Small intestine (tissue), 7 donors: ENCODE data around the gene EEF1A2. TPM values are rescaled to one million over a fixed set of nuclear protein-coding genes. Genes with fewer than 3 reads are reported as not detected.

Source experiments
- DNase-seq, 2 donors: peaks; one replicate each; pipeline versions ENCODE4 v3.0.0 to v3.0.0-alpha.2; 2013
- FAIRE-seq: peaks from 2 replicates; lab custom pipeline; 2012; peaks lifted over from hg19 to GRCh38; lab: Jason Lieb, UNC
- H3K27ac ChIP-seq, 3 donors: one replicate each; pipeline ENCODE4 v1.5.1; 2013; ENCODE audit warnings: low read length in 2 of 3, mild to moderate bottlenecking in 2 of 3, control low read depth in 1 of 3, inconsistent platforms in 1 of 3, low read depth in 1 of 3, moderate library complexity in 1 of 3
- H3K27me3 ChIP-seq, 3 donors: one replicate each; pipeline ENCODE4 v1.6.1; 2013; ENCODE audit warnings: low read length in 3 of 3, inconsistent platforms in 1 of 3; ENCODE audit not compliant: control insufficient read depth in 3 of 3, insufficient read depth in 3 of 3
- H3K36me3 ChIP-seq, 3 donors: one replicate each; pipeline ENCODE4 v1.6.1; 2013; ENCODE audit warnings: low read length in 3 of 3, inconsistent platforms in 1 of 3, low read depth in 1 of 3, mild to moderate bottlenecking in 1 of 3, moderate library complexity in 1 of 3; ENCODE audit not compliant: control insufficient read depth in 3 of 3, insufficient read depth in 2 of 3
- H3K4me1 ChIP-seq, 3 donors: one replicate each; pipeline ENCODE4 v1.6.1; 2013; ENCODE audit warnings: low read length in 2 of 3, inconsistent platforms in 1 of 3, low read depth in 1 of 3, mild to moderate bottlenecking in 1 of 3, moderate library complexity in 1 of 3; ENCODE audit not compliant: control insufficient read depth in 3 of 3, insufficient read depth in 2 of 3
- H3K4me3 ChIP-seq, 3 donors: one replicate each; pipeline ENCODE4 v1.5.1; 2013; ENCODE audit warnings: low read length in 3 of 3, control low read depth in 1 of 3, inconsistent platforms in 1 of 3, low read depth in 1 of 3, mild to moderate bottlenecking in 1 of 3, moderate library complexity in 1 of 3
- H3K9me3 ChIP-seq, 2 donors: one replicate each; pipeline ENCODE4 v1.6.1; 2013; ENCODE audit warnings: low read depth in 1 of 2, low read length in 1 of 2; ENCODE audit not compliant: control insufficient read depth in 2 of 2, insufficient read depth in 1 of 2
- WGBS, 3 donors: extraction: QIAGEN DNeasy Blood & Tissue Kit; methylation state at CpG; one replicate each; pipeline ENCODE4 v1.1.7; 2013; 5-methylcytosine and 5-hydroxymethylcytosine counted together
- polyA plus RNA-seq, 4 donors: library from polyadenylated mRNA; stranded (reverse) in 3 of 4; unstranded in 1 of 4; fragments of 200-250 nt in 3 of 4; fragments of 120-200 nt in 1 of 4; gene quantifications; one replicate each; pipeline versions ENCODE4 v1.2.1 to v1.2.3, GENCODE V29; 2013
- donor health status: healthy with polysubstance abuse.
- donor health status: control.
- donor health status: control.
- donor health status: Bipolar disorder and iron deficiency.
- donor health status: healthy.

The EEF1A2 gene
- polyA plus RNA-seq, 4 donors = 3.1 to 18.6 (median 9.7) TPM

DNA sequence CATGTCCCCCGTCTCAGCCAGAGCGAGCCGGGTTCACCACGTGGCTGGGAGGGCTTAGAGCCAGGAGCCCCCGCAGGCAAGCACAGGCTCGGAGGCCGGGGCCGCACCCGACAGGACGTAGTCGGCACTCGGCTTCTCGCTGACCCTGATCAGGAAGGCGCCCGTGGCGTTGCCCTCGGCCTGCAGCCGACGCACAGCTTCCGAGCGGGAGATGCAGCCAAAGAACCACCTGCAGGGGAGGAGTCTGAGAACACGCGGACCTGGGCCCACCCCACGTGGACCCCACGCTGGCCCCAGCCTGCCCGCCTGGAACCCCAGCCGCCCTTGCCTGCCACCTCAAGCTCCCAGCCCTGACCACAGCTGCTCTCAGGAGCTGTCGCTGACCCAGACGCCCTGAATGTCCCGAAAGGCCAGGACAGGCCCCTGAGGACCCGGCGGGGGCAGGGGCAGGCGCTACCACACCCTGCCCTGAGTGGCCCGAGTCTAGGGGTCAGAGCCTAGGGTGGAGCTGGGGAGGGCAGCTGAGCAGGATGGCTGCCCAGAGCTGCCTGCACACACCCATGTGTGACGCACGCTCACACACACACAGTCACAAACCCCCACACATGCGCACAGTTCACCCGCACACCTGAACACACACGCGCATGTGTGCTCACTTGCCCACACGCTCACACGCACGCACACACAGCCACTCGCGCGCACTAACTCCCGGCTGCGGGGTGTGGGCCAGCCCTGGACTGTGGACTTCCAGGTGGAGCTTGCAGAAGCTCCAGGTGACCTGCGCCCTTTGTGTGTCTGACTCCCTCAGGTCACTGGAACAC, 36.2 kb upstream of the EEF1A2 start:
- H3K9me3 ChIP-seq = no peaks in the 10 kb centered on the region
- WGBS, 3 donors = 18 to 52% (median 20%) methylated on average over 30 to 49 of the region's 49 CpGs
- H3K27ac ChIP-seq = peak overlapping the region in 2 of 3 donors; percentile 52 to 97
- DNase-seq (peak; percentile 67 to 96), FAIRE-seq (no peak)
- peaks cover 0 to 9% (median 0%) of the 10 kb centered on the region in 3 donors for H3K27me3 ChIP-seq
- H3K4me1 ChIP-seq = peaks cover 0 to 33% (median 2%) of the 10 kb centered on the region in 3 donors
- H3K36me3 ChIP-seq = no peaks in the 10 kb centered on the region
- peak overlapping the region in 1 of 3 donors; percentile 2 for H3K4me3 ChIP-seq

DNA sequence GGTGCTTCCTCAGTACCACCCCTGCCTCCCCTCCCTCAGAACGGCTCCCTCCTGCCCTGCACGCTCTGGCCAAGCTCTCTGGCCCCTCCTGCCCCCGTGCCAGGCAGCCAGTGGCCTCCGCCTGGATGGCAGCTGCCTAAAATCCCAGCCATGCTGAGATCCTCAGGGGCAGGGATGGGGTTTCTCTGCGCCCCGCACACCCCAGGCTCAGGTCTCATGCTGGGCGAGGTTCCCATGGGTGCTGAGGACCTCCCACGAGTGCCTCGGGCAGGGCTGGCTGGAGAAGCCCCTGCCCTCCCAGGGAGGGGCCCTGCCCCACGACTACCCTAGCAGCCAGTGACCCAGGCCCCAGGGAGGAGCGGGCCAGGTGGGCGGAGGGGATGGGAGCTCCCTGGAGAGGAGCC, 35.5 kb upstream of the EEF1A2 start:
- Histone ChIP-seq H3K9me3 (no peaks in the 10 kb centered on the region), H3K36me3 (no peaks in the 10 kb centered on the region), H3K27ac (peak overlapping the region in 2 of 3 donors; percentile 52 to 97), H3K4me1 (peaks cover 0 to 33% (median 2%) of the 10 kb centered on the region in 3 donors), H3K4me3 (peak overlapping the region in 1 of 3 donors; percentile 2), H3K27me3 (peaks cover 0 to 9% (median 0%) of the 10 kb centered on the region in 3 donors)
- DNase-seq (no peak), FAIRE-seq (no peak)
- WGBS, 3 donors = 16 to 59% (median 35%) methylated on average over 11 to 12 of the region's 12 CpGs

DNA sequence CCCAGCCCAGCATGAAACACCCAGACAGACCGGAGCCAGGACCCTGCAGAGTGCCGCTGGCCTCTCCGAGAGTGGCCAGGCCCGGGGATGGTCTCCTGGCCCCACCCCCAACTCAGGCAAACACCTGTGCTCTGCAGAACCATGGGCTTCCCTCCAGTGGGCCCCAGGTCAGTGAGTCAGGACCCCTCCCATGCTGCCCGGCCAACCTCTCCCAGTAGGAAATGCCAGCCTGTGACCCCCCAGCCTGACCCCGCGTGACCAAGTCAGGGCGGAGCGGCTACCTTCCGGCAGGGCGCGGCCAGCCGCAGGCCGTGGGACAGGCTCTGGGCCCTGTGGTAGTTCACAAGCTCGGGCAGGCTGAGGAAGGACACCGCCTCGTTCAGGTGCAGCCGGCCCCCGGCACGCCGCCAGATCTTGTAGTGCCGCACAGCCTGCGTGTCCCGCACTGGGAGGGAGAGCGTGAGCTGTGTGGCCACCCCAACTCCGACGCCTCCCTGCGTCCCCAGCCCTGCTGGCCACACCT, 35.0 kb upstream of the EEF1A2 start:
- no peaks in the 10 kb centered on the region for H3K36me3 ChIP-seq
- DNase-seq = peak in 1 of 2 donors; percentile 75
- peak overlapping the region in 1 of 3 donors; percentile 2 for H3K4me3 ChIP-seq
- H3K4me1 ChIP-seq = peaks cover 0 to 33% (median 2%) of the 10 kb centered on the region in 3 donors
- peaks cover 0 to 12% (median 0%) of the 10 kb centered on the region in 3 donors for H3K27me3 ChIP-seq
- no peaks in the 10 kb centered on the region for H3K9me3 ChIP-seq
- WGBS, 3 donors = 14 to 62% (median 44%) methylated on average over 26 to 28 of the region's 28 CpGs
- H3K27ac ChIP-seq = peak overlapping the region in 2 of 3 donors; percentile 52 to 97
- no peak for FAIRE-seq

DNA sequence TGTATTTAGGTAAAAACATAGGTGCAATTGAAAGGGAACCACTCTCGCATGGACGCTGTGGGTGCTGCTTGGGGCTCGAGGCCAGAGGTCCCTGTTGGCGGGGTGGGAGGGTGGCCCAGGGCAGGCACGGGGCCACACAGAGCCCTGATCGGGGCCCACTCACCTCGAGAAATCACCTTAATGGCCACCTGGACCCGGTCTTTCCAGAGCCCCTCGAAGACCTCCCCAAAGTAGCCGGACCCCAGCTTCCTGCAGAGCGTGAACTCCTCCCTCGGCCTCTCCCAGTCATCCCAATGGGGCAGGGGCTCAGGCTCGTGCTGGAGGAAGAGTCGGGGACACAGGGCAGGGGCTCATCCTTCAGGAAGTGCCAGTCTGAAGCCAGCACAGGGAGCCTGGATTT, 34.5 kb upstream of the EEF1A2 start:
- DNase-seq = no peak
- 79 to 84% (median 82%) methylated on average over 12 to 14 of the region's 14 CpGs for WGBS, 3 donors
- FAIRE-seq = no peak
- Histone ChIP-seq H3K27me3 (peaks cover 0 to 12% (median 0%) of the 10 kb centered on the region in 3 donors), H3K9me3 (no peaks in the 10 kb centered on the region), H3K4me3 (no peak overlapping the region), H3K36me3 (no peaks in the 10 kb centered on the region), H3K4me1 (peaks cover 0 to 33% (median under 1%) of the 10 kb centered on the region in 3 donors), H3K27ac (peak overlapping the region in 1 of 3 donors; percentile 97)

DNA sequence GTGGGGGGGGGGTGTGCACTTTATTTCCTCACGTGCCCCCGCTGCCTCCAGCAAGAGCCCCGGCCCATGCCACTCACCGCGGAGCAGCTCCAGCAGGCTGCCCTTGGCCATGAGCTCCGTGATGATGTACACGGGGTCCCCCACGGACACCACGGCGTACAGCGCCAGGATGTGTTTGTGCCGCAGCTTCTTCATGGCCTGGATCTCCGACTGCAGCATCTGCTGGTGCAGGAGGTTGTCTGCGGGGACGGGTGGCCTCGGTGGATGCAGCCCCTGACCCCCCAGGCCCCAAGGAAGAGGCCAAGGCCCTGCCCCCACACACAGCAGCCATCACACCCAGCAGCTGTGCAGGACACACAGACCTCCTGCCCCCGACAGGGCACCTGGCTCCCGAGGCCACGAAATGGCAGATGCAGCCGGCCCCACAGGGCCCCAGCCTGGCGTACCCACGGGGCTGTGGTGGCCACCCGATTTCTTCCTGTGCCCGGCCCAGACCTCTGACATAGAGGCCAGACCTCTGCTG, 33.6 kb upstream of the EEF1A2 start:
- H3K4me3 ChIP-seq = no peak overlapping the region
- no peaks in the 10 kb centered on the region for H3K36me3 ChIP-seq
- WGBS, 3 donors = 79 to 86% (median 80%) methylated on average over 22 to 24 of the region's 24 CpGs
- FAIRE-seq (no peak), DNase-seq (no peak)
- H3K27ac ChIP-seq = no peak overlapping the region
- peaks cover 0 to 30% (median 0%) of the 10 kb centered on the region in 3 donors for H3K4me1 ChIP-seq
- peaks cover 0 to 12% (median 0%) of the 10 kb centered on the region in 3 donors for H3K27me3 ChIP-seq
- H3K9me3 ChIP-seq = no peaks in the 10 kb centered on the region

DNA sequence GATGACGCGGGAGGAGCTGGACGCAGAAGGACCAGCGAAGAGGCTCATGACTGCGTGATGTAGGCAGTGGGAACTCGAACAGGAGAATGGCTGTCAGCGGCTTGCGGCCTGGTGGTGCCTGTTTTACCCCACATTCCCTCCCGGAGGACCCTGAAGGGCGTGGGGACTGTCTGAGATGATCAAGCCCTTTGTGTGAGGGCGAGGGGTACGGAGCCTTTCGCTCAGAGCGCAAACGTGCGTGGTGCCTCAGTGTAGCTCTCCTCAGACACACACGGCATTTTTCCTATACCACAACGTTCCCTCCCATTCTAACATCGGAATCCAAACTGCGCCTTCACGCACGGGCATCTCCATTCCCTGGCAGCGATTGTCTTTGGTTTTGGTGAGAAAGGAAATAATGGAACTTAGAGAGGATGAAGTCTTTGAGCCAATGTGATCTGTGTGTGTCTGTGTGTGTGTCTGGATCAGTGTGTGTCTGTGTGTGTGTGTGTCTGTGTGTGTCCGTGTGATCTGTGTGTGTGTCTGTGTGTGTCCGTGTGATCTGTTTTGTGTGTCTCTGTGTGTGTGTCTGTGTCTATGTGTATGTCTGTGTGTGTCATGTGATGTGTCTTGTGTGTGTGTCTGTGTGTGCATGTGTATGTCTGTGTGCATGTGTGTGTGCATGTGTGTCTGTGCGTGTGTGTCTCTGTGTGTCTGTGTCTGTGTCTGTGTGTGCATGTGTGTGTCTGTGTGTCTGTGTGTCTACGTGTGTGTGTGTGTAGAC, 33.0 kb upstream of the EEF1A2 start:
- DNase-seq (no peak), FAIRE-seq (no peak)
- Histone ChIP-seq H3K27ac (no peak overlapping the region), H3K27me3 (peaks cover 0 to 12% (median 0%) of the 10 kb centered on the region in 3 donors), H3K36me3 (no peaks in the 10 kb centered on the region), H3K4me1 (peaks cover 0 to 25% (median 0%) of the 10 kb centered on the region in 3 donors), H3K4me3 (no peak overlapping the region), H3K9me3 (no peaks in the 10 kb centered on the region)
- 84 to 86% (median 84%) methylated on average over 27 of the region's 27 CpGs for WGBS, 3 donors

DNA sequence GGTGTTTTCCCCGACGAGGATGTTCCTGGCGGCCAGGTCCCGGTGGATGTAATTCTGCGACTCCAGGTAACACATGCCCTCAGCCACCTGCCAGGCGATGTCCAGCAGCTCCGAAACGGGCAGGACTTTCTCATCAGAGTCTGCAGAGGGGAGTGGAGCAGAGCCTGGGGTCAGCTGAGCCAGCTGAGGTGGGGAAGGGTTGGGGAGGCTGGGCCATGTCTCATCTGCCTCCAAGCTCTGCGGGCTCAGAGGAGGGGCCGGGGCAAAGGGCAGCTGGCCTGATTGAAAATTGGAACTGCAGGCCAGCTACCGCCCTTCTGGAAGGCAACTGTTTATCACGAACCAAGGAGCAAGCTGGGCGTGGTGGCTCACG, 31.9 kb upstream of the EEF1A2 start:
- WGBS, 3 donors = 12 to 51% (median 35%) methylated on average over 14 of the region's 14 CpGs
- H3K27me3 ChIP-seq = peaks cover 0 to 12% (median 0%) of the 10 kb centered on the region in 3 donors
- DNase-seq (peak; percentile 73 to 93), FAIRE-seq (no peak)
- H3K27ac ChIP-seq = peak overlapping the region in 1 of 3 donors; percentile 18
- peak overlapping the region in 1 of 3 donors; percentile 36 for H3K4me3 ChIP-seq
- H3K36me3 ChIP-seq = no peaks in the 10 kb centered on the region
- no peaks in the 10 kb centered on the region for H3K9me3 ChIP-seq
- H3K4me1 ChIP-seq = peaks cover 0 to 25% (median 0%) of the 10 kb centered on the region in 3 donors
